Upper lobe of left lung (tissue), 6 donors: ENCODE data around the gene GATAD2B. TPM values are rescaled to one million over a fixed set of nuclear protein-coding genes. Genes with fewer than 3 reads are reported as not detected.

Experiments used
- ATAC-seq, 2 donors: fragments of 200-7000 bp; cut with Tn5 transposase; one replicate each; pipeline ENCODE4 v1.9.1; 2022; ENCODE audit warnings: mild to moderate bottlenecking in 2 of 2, moderate library complexity in 2 of 2; ENCODE audit not compliant: low FRiP score in 2 of 2
- DNase-seq, 2 donors: peaks; one replicate each; pipeline ENCODE4 v3.0.0-alpha.2; 2019 to 2020
- H3K27ac ChIP-seq, 4 donors: fragments of 200-600 bp; sonication (generic); one replicate each; pipeline ENCODE4 v1.5.1; 2016 to 2019
- H3K27me3 ChIP-seq, 4 donors: fragments of 200-600 bp; sonication (generic); one replicate each; pipeline ENCODE4 v1.5.1; 2017 to 2019
- H3K36me3 ChIP-seq, 4 donors: fragments of 200-600 bp; sonication (generic); one replicate each; pipeline ENCODE4 v1.5.1; 2016 to 2019
- H3K4me1 ChIP-seq, 4 donors: fragments of 200-600 bp; sonication (generic); one replicate each; pipeline ENCODE4 v1.5.1; 2018 to 2019
- H3K4me3 ChIP-seq, 4 donors: fragments of 200-600 bp; sonication (generic); one replicate each; pipeline ENCODE4 v1.5.1; 2017 to 2019; ENCODE audit warnings: mild to moderate bottlenecking in 2 of 4, moderate library complexity in 1 of 4
- H3K9me3 ChIP-seq, 4 donors: fragments of 200-600 bp; sonication (generic); one replicate each; pipeline ENCODE4 v1.5.1; 2018 to 2019
- EP300 ChIP-seq, 4 donors: sonication (generic); formaldehyde crosslinking; IDR thresholded peaks; one replicate each; pipeline ENCODE4 v1.5.1; 2017; ENCODE audit warnings: antibody characterized with exemption in 4 of 4, control low read depth in 2 of 4
- POLR2A ChIP-seq, 4 donors: fragments of 450-650 bp; IDR thresholded peaks; one replicate each; pipeline ENCODE4 v1.5.1; 2016 to 2017; ENCODE audit warnings: antibody characterized with exemption in 4 of 4, mild to moderate bottlenecking in 2 of 4
- POLR2AphosphoS5 ChIP-seq, 2 donors: sonication (generic); formaldehyde crosslinking; IDR thresholded peaks; one replicate each; pipeline ENCODE4 v1.5.1; 2017; ENCODE audit warnings: antibody characterized with exemption in 2 of 2
- WGBS, 2 donors: methylation state at CpG; one replicate each; pipeline ENCODE4 v1.1.5; 2017 to 2018; 5-methylcytosine and 5-hydroxymethylcytosine counted together
- total RNA-seq, 6 donors: library from RNA; depleted of rRNA in 4 of 6; stranded (reverse); fragments of >200 nt in 4 of 6; gene quantifications; one replicate each; pipeline versions ENCODE4 v1.1.0 to v1.2.1, GENCODE V29; 2016 to 2021
- TF ChIP-seq, protein P1 (sequence below), 6 experiments: fragments of 450-650 bp in 4 of 6; fragments of 200-600 bp in 2 of 6; sonication (generic) in 2 of 6; IDR thresholded peaks; one replicate each; pipeline ENCODE4 v1.5.1; 2016 to 2019; ENCODE audit warnings: antibody characterized with exemption in 6 of 6
- donor health status: DM: no; HTN: no; CAD: no; lungs with moderate emphysema.
- donor health status: DM: no; HTN: yes; CAD: no; lungs with severe emphysema.

Gene GATAD2B
- total RNA-seq, 6 donors from 2014 or later, result 16.0 to 50.3 (median 37.8) TPM

DNA sequence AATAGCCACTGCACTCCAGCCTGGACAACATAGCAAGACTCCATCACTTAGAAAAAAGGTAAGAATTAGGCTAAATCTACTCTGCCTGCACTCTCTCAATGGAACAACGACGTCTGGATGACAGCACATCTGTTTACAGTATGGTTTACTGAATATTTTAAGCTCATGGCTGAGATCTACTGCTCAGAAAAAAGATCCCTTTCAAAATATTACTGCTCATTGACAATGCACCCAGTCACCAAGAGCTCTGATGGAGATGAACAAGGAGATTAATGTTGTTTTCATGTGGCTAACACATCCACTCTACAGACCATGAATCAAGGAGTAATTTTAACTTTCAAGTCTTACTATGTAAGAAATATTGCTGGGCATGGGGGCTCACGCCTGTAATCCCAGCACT, 89.6 kb downstream of the GATAD2B start:
- Histone ChIP-seq H3K4me1 (no peaks in the 10 kb centered on the region), H3K4me3 (no peak overlapping the region), H3K27ac (no peak overlapping the region), H3K9me3 (no peaks in the 10 kb centered on the region), H3K27me3 (no peaks in the 10 kb centered on the region), H3K36me3 (peaks cover 0 to 5% (median 2%) of the 10 kb centered on the region in 4 donors)
- no peak for DNase-seq
- WGBS, 2 donors, result 91 to 92% methylated on average over 3 of the region's 3 CpGs
- no peak for TF ChIP-seq EP300 (IDR thresholded peaks at IDR 0.05)
- TF ChIP-seq POLR2A (IDR thresholded peaks at IDR 0.05), result no peak
- TF ChIP-seq, protein P1, sequence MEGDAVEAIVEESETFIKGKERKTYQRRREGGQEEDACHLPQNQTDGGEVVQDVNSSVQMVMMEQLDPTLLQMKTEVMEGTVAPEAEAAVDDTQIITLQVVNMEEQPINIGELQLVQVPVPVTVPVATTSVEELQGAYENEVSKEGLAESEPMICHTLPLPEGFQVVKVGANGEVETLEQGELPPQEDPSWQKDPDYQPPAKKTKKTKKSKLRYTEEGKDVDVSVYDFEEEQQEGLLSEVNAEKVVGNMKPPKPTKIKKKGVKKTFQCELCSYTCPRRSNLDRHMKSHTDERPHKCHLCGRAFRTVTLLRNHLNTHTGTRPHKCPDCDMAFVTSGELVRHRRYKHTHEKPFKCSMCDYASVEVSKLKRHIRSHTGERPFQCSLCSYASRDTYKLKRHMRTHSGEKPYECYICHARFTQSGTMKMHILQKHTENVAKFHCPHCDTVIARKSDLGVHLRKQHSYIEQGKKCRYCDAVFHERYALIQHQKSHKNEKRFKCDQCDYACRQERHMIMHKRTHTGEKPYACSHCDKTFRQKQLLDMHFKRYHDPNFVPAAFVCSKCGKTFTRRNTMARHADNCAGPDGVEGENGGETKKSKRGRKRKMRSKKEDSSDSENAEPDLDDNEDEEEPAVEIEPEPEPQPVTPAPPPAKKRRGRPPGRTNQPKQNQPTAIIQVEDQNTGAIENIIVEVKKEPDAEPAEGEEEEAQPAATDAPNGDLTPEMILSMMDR (IDR thresholded peaks at IDR 0.05), result no peak
- no peak for TF ChIP-seq POLR2AphosphoS5 (IDR thresholded peaks at IDR 0.05)
- no peak for ATAC-seq

DNA sequence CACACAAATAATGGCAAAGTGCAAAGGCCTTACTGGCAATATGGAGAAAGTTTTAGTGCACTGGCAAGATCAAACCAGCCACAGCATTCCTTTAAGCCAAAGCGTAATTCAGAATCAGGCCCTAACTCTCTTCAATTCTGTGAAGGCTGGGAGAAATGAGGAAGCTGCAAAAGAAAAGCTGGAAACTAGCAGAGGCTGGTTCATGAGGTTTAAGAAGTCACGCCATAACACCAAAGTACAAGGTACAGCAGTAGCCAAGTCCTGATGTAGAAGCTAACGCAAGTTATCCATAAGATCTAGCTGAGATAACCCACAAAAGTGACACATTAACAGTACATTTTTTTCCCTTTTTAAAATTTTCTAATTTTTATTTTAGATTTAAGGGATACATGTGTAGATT, 90.5 kb downstream of the GATAD2B start:
- H3K4me1 ChIP-seq, result no peaks in the 10 kb centered on the region
- no peak overlapping the region for H3K27ac ChIP-seq
- H3K4me3 ChIP-seq, result no peak overlapping the region
- H3K9me3 ChIP-seq, result no peaks in the 10 kb centered on the region
- ATAC-seq (no peak), DNase-seq (no peak)
- TF ChIP-seq, protein P1 (IDR thresholded peaks at IDR 0.05), result no peak
- TF ChIP-seq POLR2AphosphoS5 (IDR thresholded peaks at IDR 0.05), result no peak
- no peak for TF ChIP-seq EP300 (IDR thresholded peaks at IDR 0.05)
- no peak for TF ChIP-seq POLR2A (IDR thresholded peaks at IDR 0.05)
- H3K27me3 ChIP-seq, result no peaks in the 10 kb centered on the region
- peaks cover 5 to 14% (median 10%) of the 10 kb centered on the region in 4 donors for H3K36me3 ChIP-seq
- 90 to 95% methylated on average over 3 of the region's 3 CpGs for WGBS, 2 donors

DNA sequence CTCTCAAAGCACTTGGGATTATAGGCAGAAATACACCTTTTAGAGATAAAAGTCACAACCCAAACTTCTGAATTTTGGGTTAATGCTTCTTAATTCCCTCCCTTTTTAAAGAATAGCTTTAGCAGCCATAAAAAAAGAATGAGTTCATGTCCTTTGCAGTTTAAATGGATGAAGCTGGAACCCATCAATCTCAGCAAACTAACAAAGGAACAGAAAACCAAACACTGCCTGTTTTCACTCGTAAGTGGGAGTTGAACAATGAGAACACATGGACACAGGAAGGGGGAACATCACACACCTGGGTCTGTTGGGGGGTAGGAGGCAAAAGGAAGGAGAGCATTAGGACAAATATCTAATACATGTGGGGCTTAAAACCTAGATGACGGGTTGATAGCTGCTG, 91.7 kb downstream of the GATAD2B start:
- TF ChIP-seq EP300 (IDR thresholded peaks at IDR 0.05) (no peak), POLR2A (IDR thresholded peaks at IDR 0.05) (no peak), POLR2AphosphoS5 (IDR thresholded peaks at IDR 0.05) (no peak)
- TF ChIP-seq, protein P1 (IDR thresholded peaks at IDR 0.05), result no peak
- DNase-seq (no peak), ATAC-seq (no peak)
- Histone ChIP-seq H3K36me3 (peaks cover 8 to 26% (median 16%) of the 10 kb centered on the region in 4 donors), H3K4me3 (no peak overlapping the region), H3K27ac (no peak overlapping the region), H3K9me3 (no peaks in the 10 kb centered on the region), H3K27me3 (no peaks in the 10 kb centered on the region), H3K4me1 (no peaks in the 10 kb centered on the region)
- 71 to 75% methylated on average over 2 of the region's 2 CpGs for WGBS, 2 donors

DNA sequence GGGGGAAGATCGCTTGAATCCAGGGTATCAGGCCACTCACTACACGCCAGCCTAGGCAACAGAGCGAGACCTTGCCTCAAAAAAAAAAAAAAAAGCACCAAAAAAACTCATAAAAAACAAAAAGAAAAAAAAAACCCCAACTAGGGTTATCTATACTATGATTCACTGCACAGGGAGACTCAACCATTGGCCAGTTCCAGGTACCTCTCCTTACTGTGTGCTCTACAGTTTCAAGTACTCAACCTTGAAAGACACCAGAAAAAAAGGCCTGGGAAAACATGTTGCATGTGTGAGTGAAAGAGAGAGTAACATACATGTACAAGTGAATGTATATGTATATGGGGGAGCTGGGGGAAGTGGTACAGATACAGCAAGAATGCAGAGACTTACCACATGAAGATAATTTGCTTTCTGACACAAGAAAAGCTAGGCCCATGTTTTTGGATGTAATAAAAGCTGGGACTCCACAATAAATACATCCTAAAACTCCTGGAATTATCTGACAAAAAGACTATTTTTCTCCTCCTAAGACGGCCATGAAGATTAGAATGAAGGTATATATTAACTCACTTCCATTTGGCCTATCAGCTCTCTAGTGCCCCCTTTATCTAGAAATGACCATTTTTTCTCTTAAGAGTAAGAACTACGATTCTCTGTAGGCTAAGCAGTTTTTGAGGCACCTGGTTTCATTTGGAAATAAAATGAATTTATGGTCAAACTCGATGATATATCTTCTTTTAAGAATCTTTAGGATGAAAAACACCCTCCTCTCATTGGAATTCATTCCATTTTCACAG, 95.4 kb downstream of the GATAD2B start:
- H3K9me3 ChIP-seq, result no peaks in the 10 kb centered on the region
- 91 to 93% methylated on average over 6 of the region's 6 CpGs for WGBS, 2 donors
- H3K36me3 ChIP-seq, result peaks cover 8 to 34% (median 21%) of the 10 kb centered on the region in 4 donors
- DNase-seq, result no peak
- no peaks in the 10 kb centered on the region for H3K4me1 ChIP-seq
- no peak for ATAC-seq
- no peak overlapping the region for H3K4me3 ChIP-seq
- H3K27me3 ChIP-seq, result no peaks in the 10 kb centered on the region
- H3K27ac ChIP-seq, result no peak overlapping the region
- TF ChIP-seq POLR2A (IDR thresholded peaks at IDR 0.05) (no peak), EP300 (IDR thresholded peaks at IDR 0.05) (no peak), POLR2AphosphoS5 (IDR thresholded peaks at IDR 0.05) (no peak)
- TF ChIP-seq, protein P1 (IDR thresholded peaks at IDR 0.05), result no peak

- peaks cover 0 to 3% (median 0%) of the 10 kb centered on the region in 4 donors for H3K4me1 ChIP-seq
These were observed 103.9 kb downstream of the GATAD2B start for GRCh38 chr1:153818876-153819275.

More at GRCh38 chr1:153818876-153819275, 103.9 kb downstream of the GATAD2B start:
- no peak for DNase-seq
- H3K9me3 ChIP-seq, result no peaks in the 10 kb centered on the region
- no peak for TF ChIP-seq POLR2AphosphoS5 (IDR thresholded peaks at IDR 0.05)
- TF ChIP-seq, protein P1 (IDR thresholded peaks at IDR 0.05), result no peak
- no peaks in the 10 kb centered on the region for H3K27me3 ChIP-seq
- ATAC-seq, result no peak
- H3K27ac ChIP-seq, result no peak overlapping the region
- no peak overlapping the region for H3K4me3 ChIP-seq
- WGBS, 2 donors, result 80 to 85% methylated on average over 2 of the region's 2 CpGs
- H3K36me3 ChIP-seq, result peaks cover 20 to 49% (median 39%) of the 10 kb centered on the region in 4 donors
